ENCODE measurements around the gene CNGA4. TPM values are rescaled to one million over a fixed set of nuclear protein-coding genes. Genes with fewer than 3 reads are reported as not detected.
A peak's percentile ranks its signal among the peaks of the same experiment; 100 is the strongest.

The CNGA4 gene
- total and polyA plus RNA-seq, 2 of the 13 experiments (the other 11 are each of a cell fraction or from before 2014, with no cell fraction given) = 0.03 TPM; not detected in 1

- CTCF ChIA-PET (ENCODE audit: low intra/inter-chr PET ratio, low total read pairs) = no interaction called here
- no peak for FAIRE-seq
- no peak overlapping the region for H3K9ac ChIP-seq (ENCODE audit: insufficient read depth, low read depth, low read length)
Measured at GRCh38 chr11:6214530-6214929, 24.4 kb upstream of the CNGA4 start.

More at GRCh38 chr11:6214530-6214929, 24.4 kb upstream of the CNGA4 start:
- 96% methylated on average over 9 of the region's 10 CpGs for WGBS (ENCODE audit: low lambda C conversion rate)
- no TSS peak for BruUV-seq (replicated peaks)
- H3K4me1 ChIP-seq (ENCODE audit: insufficient read depth, low read length) = no peaks in the 10 kb centered on the region
- H3K79me2 ChIP-seq (ENCODE audit: insufficient read depth, low read length) = no peaks in the 10 kb centered on the region
- TF ChIP-seq MLLT10 (CRISPR knock-in tag; IDR thresholded peaks at IDR 0.05) (no peak), IRF9 (CRISPR knock-in tag; IDR thresholded peaks at IDR 0.05; ENCODE audit: borderline replicate concordance) (no peak), MAFK (conservative IDR thresholded peaks at IDR 0.05 in 1 of 2, IDR thresholded peaks at IDR 0.05 in 1 of 2; ENCODE audit: low read length in 2 of 2) (no peak), SRSF1 (optimal IDR thresholded peaks at IDR 0.05; ENCODE audit: low read depth, low read length) (no peak), ZKSCAN1 (IDR thresholded peaks at IDR 0.05; ENCODE audit: low read length) (no peak), AGO2 (optimal IDR thresholded peaks at IDR 0.05; ENCODE audit: low read depth, low read length) (peak; percentile 36), HBP1 (CRISPR knock-in tag; IDR thresholded peaks at IDR 0.05; ENCODE audit: low read depth) (no peak), ZNF574 (CRISPR knock-in tag; IDR thresholded peaks at IDR 0.05) (no peak)
- in situ Hi-C loops (cut with HindIII; ENCODE audit: extremely low pct_ligation_motif_present, low pct_unique_long_range_greater_than_20kb) = no loop called here
- no peak overlapping the region for H3K27ac ChIP-seq (ENCODE audit: extremely low read length, insufficient read depth, low read length)
- no peaks in the 10 kb centered on the region for H3K9me3 ChIP-seq (ENCODE audit: low read length)
- no peak overlapping the region for H2AFZ ChIP-seq (ENCODE audit: low read length)
- H3K27me3 ChIP-seq (ENCODE audit: control insufficient read depth in 1 of 2, insufficient read depth in 2 of 2, low read length in 2 of 2) = no peaks in the 10 kb centered on the region
- H3K4me2 ChIP-seq (ENCODE audit: low read depth, low read length) = no peak overlapping the region
- no peak overlapping the region for H3K4me3 ChIP-seq (replicated peaks in 1 of 3; ENCODE audit: insufficient read depth in 1 of 3, low read depth in 2 of 3, low read length in 3 of 3)
- intact Hi-C loops (cut with micrococcal nuclease; ENCODE audit: unreplicated experiment) = no loop called here
- DNase-seq (ENCODE audit: low spot score) (no peak), ATAC-seq (no peak)
- no peaks in the 10 kb centered on the region for H4K20me1 ChIP-seq (ENCODE audit: insufficient read depth, low read length)
- peaks cover 13 to 61% of the 10 kb centered on the region in 2 experiments; a peak in 4 of 5 replicates for H3K36me3 ChIP-seq (replicated peaks in 1 of 2; ENCODE audit: control insufficient read depth in 1 of 2, insufficient read depth in 2 of 2, low read length in 2 of 2)
- POLR2A ChIA-PET = no interaction called here
